ENCODE measurements around the gene POLD2.

GRCh38 chr7:44127161-44127560 is 3.8 kb upstream of the POLD2 start:
- TF ChIP-seq, protein P1, sequence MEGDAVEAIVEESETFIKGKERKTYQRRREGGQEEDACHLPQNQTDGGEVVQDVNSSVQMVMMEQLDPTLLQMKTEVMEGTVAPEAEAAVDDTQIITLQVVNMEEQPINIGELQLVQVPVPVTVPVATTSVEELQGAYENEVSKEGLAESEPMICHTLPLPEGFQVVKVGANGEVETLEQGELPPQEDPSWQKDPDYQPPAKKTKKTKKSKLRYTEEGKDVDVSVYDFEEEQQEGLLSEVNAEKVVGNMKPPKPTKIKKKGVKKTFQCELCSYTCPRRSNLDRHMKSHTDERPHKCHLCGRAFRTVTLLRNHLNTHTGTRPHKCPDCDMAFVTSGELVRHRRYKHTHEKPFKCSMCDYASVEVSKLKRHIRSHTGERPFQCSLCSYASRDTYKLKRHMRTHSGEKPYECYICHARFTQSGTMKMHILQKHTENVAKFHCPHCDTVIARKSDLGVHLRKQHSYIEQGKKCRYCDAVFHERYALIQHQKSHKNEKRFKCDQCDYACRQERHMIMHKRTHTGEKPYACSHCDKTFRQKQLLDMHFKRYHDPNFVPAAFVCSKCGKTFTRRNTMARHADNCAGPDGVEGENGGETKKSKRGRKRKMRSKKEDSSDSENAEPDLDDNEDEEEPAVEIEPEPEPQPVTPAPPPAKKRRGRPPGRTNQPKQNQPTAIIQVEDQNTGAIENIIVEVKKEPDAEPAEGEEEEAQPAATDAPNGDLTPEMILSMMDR (IDR thresholded peaks at IDR 0.05): no peak
- no peak for TF ChIP-seq EZH2phosphoT487 (IDR thresholded peaks at IDR 0.05)

All from neural progenitor cell (in vitro differentiated cells).